Adrenal gland (tissue), 12 donors: ENCODE results near the gene LBX1. TPM values are rescaled to one million over a fixed set of nuclear protein-coding genes. Genes with fewer than 3 reads are reported as not detected.

Experiments
- DNase-seq, 7 donors: peaks; one replicate each; pipeline ENCODE4 v3.0.0-alpha.2; 2019 to 2020
- H3K27ac ChIP-seq, 5 donors: fragments of 200-600 bp; sonication (generic) in 4 of 5; 1 replicate in 3 of 5; 2 replicates in 2 of 5; pipeline versions ENCODE4 v1.5.1 to v1.8.0; 2016 to 2020; ENCODE audit warnings: mild to moderate bottlenecking in 1 of 5
- H3K27me3 ChIP-seq: fragments of 200-600 bp; 2 replicates; pipeline ENCODE4 v1.8.0; 2021
- H3K36me3 ChIP-seq, 2 donors: fragments of 200-600 bp; replicated peaks in 1 of 2; 1 replicate in 1 of 2; 2 replicates in 1 of 2; pipeline versions ENCODE4 v1.5.1 to v1.8.0; 2018 to 2022
- H3K4me1 ChIP-seq, 2 donors: fragments of 200-600 bp; replicated peaks in 1 of 2; 1 replicate in 1 of 2; 2 replicates in 1 of 2; pipeline versions ENCODE4 v1.5.1 to v1.8.0; 2018 to 2021
- H3K4me3 ChIP-seq, 4 donors: fragments of 200-600 bp; sonication (generic) in 3 of 4; one replicate each; pipeline ENCODE4 v1.5.1; 2016 to 2018
- H3K9me3 ChIP-seq, 3 donors: fragments of 200-600 bp; sonication (generic) in 1 of 3; replicated peaks in 1 of 3; 1 replicate in 2 of 3; 2 replicates in 1 of 3; pipeline versions ENCODE4 v1.5.1 to v1.8.0; 2016 to 2021
- POLR2A ChIP-seq, 2 donors: fragments of 450-650 bp; IDR thresholded peaks; one replicate each; pipeline ENCODE4 v1.6.1; 2017; ENCODE audit warnings: antibody characterized with exemption in 2 of 2, mild to moderate bottlenecking in 2 of 2, moderate library complexity in 1 of 2
- WGBS, 4 donors: extraction: QIAGEN DNeasy Blood & Tissue Kit in 2 of 4; methylation state at CpG; one replicate each; pipeline versions ENCODE4 v1.1.5 to v1.1.7; 2013 to 2017; 5-methylcytosine and 5-hydroxymethylcytosine counted together
- intact Hi-C, 2 donors: fragments of 100-400 bp; cut with DNase I; formaldehyde crosslinking; loops; one replicate each; pipeline versions ENCODE4 v1.14.1 to v1.15.0; 2022 to 2023
- polyA plus RNA-seq, 3 donors: library from polyadenylated mRNA; stranded (reverse); fragments of 200-250 nt in 2 of 3; fragments of 350-450 nt in 1 of 3; fragmentation: Illumina TruSeq in 1 of 3; extraction: RNeasy Lipid Tissue Mini Kit (QIAGEN cat#74804) in 1 of 3; gene quantifications; one replicate each; pipeline ENCODE4 v1.2.3, GENCODE V29; 2013 to 2014
- total RNA-seq, 9 donors: library from RNA; depleted of rRNA in 4 of 9; stranded (reverse); fragments of >200 nt in 4 of 9; fragments of 120-200 nt in 1 of 9; fragmentation: NEBNext Ultra II Directional in 1 of 9; extraction: Animal tissue kit (Norgen Biotek cat#: 25700) in 1 of 9; gene quantifications; one replicate each; pipeline versions ENCODE4 v1.1.0 to v1.2.4, GENCODE V29; 2013 to 2023
- TF ChIP-seq, protein P1 (sequence below), 6 experiments: fragments of 450-650 bp in 4 of 6; fragments of 200-600 bp in 2 of 6; sonication (generic) in 1 of 6; IDR thresholded peaks; 1 replicate in 5 of 6; 2 replicates in 1 of 6; pipeline versions ENCODE4 v1.5.1 to v1.8.0; 2016 to 2021; ENCODE audit warnings: antibody characterized with exemption in 6 of 6, mild to moderate bottlenecking in 2 of 6, moderate library complexity in 1 of 6
- donor health status: healthy with polysubstance abuse.
- donor health status: Bipolar disorder and iron deficiency.
- donor health status: DM: yes; HTN: yes; CAD: no.
- donor health status: DM: no; HTN: no; CAD: no.
- donor health status: DM: no; HTN: no; CAD: no.
- donor health status: DM: yes; HTN: yes; CAD: no.

The LBX1 gene
- total and polyA plus RNA-seq, 12 donors: 0.14 TPM; not detected in 11

DNA sequence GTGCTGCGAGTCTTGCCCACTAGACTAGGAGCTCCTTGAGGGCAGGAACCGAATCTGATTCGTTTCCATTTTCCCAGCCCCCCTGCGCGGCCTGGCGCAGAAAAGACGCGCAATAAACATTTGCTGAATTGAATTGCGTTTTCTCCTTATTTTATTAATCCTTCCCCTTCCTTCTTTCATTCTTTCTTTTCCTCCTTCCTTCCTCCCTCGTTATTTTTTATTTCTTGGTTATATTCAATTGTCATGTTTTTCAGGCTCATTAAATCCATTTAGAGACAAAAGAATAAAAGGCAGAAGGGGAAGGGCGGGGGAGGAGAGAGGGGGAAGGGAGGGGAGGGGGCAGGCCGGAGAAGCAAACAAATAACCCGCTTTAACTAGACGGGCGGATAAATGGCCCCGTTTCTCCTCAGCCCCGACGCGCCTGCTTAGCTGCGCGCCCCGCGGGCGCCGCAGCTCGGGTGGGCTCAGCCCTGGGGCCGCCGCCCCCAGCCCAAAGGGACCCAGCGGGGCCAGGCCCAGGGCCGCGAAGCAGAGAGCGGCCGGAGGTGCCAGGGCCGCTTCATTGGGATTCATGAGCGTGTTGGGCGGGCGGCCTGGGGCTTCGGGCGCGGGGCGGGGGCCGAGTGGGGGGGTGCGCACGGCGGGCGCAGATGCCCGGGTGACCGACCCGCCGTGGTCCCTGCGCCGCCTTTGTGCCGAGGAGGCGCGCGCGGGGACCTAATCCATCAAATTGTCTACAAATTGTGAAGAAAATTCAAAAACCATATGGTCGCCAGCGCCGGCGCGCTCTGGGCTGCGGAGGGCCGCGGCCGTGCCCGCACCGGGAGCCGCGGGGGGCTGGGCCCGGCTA lies 5.0 kb downstream of the LBX1 start:
- peak overlapping the region in 1 of 4 donors; percentile 52 for H3K4me3 ChIP-seq
- H3K9me3 ChIP-seq: no peaks in the 10 kb centered on the region
- intact Hi-C loops: no loop called here
- peaks cover 98% of the 10 kb centered on the region for H3K27me3 ChIP-seq
- no peak overlapping the region for H3K27ac ChIP-seq
- H3K4me1 ChIP-seq: peaks cover 26 to 48% of the 10 kb centered on the region in 2 donors
- no peak for DNase-seq
- WGBS, 4 donors: 4 to 6% (median 5%) methylated on average over 58 to 71 of the region's 71 CpGs
- no peaks in the 10 kb centered on the region for H3K36me3 ChIP-seq
- no peak for TF ChIP-seq POLR2A (IDR thresholded peaks at IDR 0.05)
- TF ChIP-seq, protein P1, sequence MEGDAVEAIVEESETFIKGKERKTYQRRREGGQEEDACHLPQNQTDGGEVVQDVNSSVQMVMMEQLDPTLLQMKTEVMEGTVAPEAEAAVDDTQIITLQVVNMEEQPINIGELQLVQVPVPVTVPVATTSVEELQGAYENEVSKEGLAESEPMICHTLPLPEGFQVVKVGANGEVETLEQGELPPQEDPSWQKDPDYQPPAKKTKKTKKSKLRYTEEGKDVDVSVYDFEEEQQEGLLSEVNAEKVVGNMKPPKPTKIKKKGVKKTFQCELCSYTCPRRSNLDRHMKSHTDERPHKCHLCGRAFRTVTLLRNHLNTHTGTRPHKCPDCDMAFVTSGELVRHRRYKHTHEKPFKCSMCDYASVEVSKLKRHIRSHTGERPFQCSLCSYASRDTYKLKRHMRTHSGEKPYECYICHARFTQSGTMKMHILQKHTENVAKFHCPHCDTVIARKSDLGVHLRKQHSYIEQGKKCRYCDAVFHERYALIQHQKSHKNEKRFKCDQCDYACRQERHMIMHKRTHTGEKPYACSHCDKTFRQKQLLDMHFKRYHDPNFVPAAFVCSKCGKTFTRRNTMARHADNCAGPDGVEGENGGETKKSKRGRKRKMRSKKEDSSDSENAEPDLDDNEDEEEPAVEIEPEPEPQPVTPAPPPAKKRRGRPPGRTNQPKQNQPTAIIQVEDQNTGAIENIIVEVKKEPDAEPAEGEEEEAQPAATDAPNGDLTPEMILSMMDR (IDR thresholded peaks at IDR 0.05): no peak

DNA sequence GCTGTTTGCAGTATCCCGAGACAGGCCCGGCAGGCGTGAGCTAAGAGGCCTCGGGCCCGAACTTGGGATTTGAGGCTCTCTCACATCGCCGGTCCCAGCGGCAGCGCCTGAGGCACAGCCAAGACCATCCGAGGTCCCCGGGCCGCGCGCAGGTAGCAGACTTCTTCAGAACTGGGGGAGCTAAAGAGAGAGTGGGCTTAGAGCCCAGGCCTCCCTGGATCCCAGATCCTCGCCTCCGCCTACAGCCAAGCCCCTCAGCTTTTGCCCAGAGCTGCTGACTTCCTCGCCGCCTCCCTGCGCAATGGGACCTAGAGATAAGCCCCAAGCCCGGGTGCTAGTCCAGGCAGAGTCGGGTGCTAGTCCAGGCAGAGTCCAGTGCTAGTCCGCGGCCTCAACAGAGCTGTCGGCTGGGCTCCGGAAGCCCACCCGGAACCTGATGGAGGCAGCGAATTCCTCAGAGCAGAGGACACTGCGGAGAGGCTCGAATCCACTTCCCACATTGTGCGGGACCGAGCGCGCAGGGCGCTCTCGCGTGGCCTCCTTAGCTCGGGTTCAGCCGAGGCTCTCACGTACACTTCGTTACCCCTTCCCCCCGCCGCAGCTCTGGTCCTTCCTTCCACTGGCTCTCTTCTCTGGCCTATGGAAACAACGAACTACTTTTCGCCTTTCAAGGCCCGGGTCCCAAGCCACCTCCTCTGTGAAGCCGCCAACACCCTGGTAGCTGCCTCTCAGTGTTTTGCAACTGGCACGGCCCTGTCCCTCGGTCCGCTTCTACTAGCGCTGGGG lies 5.8 kb downstream of the LBX1 start:
- Histone ChIP-seq H3K9me3 (no peaks in the 10 kb centered on the region), H3K27ac (no peak overlapping the region), H3K36me3 (no peaks in the 10 kb centered on the region), H3K27me3 (peaks cover 97% of the 10 kb centered on the region), H3K4me1 (peaks cover 19 to 44% of the 10 kb centered on the region in 2 donors), H3K4me3 (peak overlapping the region in 2 of 4 donors; percentile 19 to 57)
- no peak for TF ChIP-seq POLR2A (IDR thresholded peaks at IDR 0.05)
- TF ChIP-seq, protein P1 (IDR thresholded peaks at IDR 0.05): no peak
- intact Hi-C loops: no loop called here
- no peak for DNase-seq
- 11 to 17% (median 13%) methylated on average over 21 to 50 of the region's 50 CpGs for WGBS, 4 donors

DNA sequence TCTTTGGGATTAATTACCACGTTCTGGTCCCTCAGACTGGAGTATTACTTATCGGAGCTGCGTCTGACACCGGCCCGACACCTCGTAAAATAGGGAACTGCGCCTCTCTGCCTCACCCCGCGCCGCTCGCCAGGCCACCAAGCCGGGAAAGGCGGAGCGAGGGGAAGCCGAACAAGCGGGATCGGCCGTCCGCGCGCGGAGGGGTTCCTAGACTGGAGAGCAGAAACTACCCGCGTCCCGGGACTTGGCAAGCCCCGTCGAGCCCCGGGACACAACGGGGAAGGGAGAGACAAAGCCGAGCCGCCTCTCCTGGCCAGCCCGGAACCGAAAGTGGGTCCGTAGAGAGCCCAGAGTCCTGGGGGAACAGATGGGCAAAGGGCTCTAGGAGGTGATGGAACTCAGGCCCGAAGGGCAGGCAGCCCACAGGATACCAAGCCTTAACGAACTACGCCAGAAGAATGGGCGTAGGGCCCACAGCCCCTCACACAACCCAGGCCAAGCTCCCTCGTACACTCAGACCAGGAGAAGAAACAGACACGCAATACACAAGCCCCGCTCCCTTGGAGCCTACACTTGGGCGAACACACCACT lies 6.5 kb downstream of the LBX1 start:
- peaks cover 97% of the 10 kb centered on the region for H3K27me3 ChIP-seq
- DNase-seq: peak in 3 of 7 donors; percentile 31 to 42 (median 32)

More for the DNA sequence above, 6.5 kb downstream of the LBX1 start:
- Histone ChIP-seq H3K4me1 (peaks cover 19 to 44% of the 10 kb centered on the region in 2 donors), H3K9me3 (no peaks in the 10 kb centered on the region), H3K4me3 (peak overlapping the region in 2 of 4 donors; percentile 19 to 57), H3K36me3 (no peaks in the 10 kb centered on the region), H3K27ac (no peak overlapping the region)
- 2 to 16% (median 9%) methylated on average over 11 to 42 of the region's 42 CpGs for WGBS, 4 donors
- TF ChIP-seq POLR2A (IDR thresholded peaks at IDR 0.05): no peak
- TF ChIP-seq, protein P1 (IDR thresholded peaks at IDR 0.05): no peak
- intact Hi-C loops: no loop called here
